ENCODE data around the gene GNA12. TPM values are rescaled to one million over a fixed set of nuclear protein-coding genes. Genes with fewer than 3 reads are reported as not detected.

The GNA12 gene
- total RNA-seq, 4 donors from 2014 or later: 22.5 to 63.2 (median 35.1) TPM

- no peak for ATAC-seq
- TF ChIP-seq CTCF (IDR thresholded peaks at IDR 0.05): no peak
- no peak for TF ChIP-seq POLR2A (IDR thresholded peaks at IDR 0.05)
- TF ChIP-seq POLR2AphosphoS5 (IDR thresholded peaks at IDR 0.05): no peak
- no peak for TF ChIP-seq EP300 (IDR thresholded peaks at IDR 0.05)
- no peak overlapping the region for H3K27ac ChIP-seq
- H3K9me3 ChIP-seq: no peaks in the 10 kb centered on the region
- 95% methylated on average over 6 of the region's 25 CpGs; no CpG with 5 or more reads in 1 of the 2 donors for WGBS, 2 donors (ENCODE audit: low coverage in 1 of 2)
- peaks cover 0 to 30% (median 12%) of the 10 kb centered on the region in 3 donors for H3K4me1 ChIP-seq
- peaks cover 0 to 6% of the 10 kb centered on the region in 2 donors for H3K36me3 ChIP-seq
- H3K4me3 ChIP-seq: no peak overlapping the region
- no peaks in the 10 kb centered on the region for H3K27me3 ChIP-seq
Measured at GRCh38 chr7:2711895-2712675, 132.0 kb downstream of the GNA12 start.

- H3K27ac ChIP-seq: no peak overlapping the region
- H3K36me3 ChIP-seq: peaks cover 0 to 6% of the 10 kb centered on the region in 2 donors
- no peaks in the 10 kb centered on the region for H3K27me3 ChIP-seq
- 100% methylated on average over 2 of the region's 4 CpGs; no CpG with 5 or more reads in 1 of the 2 donors for WGBS, 2 donors (ENCODE audit: low coverage in 1 of 2)
- no peak for ATAC-seq
- no peaks in the 10 kb centered on the region for H3K9me3 ChIP-seq
- H3K4me1 ChIP-seq: peaks cover 0 to 19% (median 7%) of the 10 kb centered on the region in 3 donors
- no peak overlapping the region for H3K4me3 ChIP-seq
- TF ChIP-seq POLR2A (IDR thresholded peaks at IDR 0.05) (no peak), CTCF (IDR thresholded peaks at IDR 0.05) (no peak), POLR2AphosphoS5 (IDR thresholded peaks at IDR 0.05) (no peak), EP300 (IDR thresholded peaks at IDR 0.05) (no peak)
Measured at GRCh38 chr7:2710901-2711551, 133.1 kb downstream of the GNA12 start.

GRCh38 chr7:2710286-2710655 is 133.8 kb downstream of the GNA12 start:
- H3K4me1 ChIP-seq: peaks cover 0 to 11% (median 7%) of the 10 kb centered on the region in 3 donors
- no peak for ATAC-seq
- H3K36me3 ChIP-seq: peaks cover 0 to 6% of the 10 kb centered on the region in 2 donors
- H3K27me3 ChIP-seq: no peaks in the 10 kb centered on the region
- 77% methylated on average over 6 of the region's 11 CpGs; no CpG with 5 or more reads in 1 of the 2 donors for whole genome bisulfite sequencing, 2 donors (ENCODE audit: low coverage in 1 of 2)
- TF ChIP-seq CTCF (IDR thresholded peaks at IDR 0.05): no peak
- TF ChIP-seq POLR2A (IDR thresholded peaks at IDR 0.05): no peak
- no peak for TF ChIP-seq EP300 (IDR thresholded peaks at IDR 0.05)
- TF ChIP-seq POLR2AphosphoS5 (IDR thresholded peaks at IDR 0.05): no peak
- H3K4me3 ChIP-seq: no peak overlapping the region
- H3K27ac ChIP-seq: no peak overlapping the region
- no peaks in the 10 kb centered on the region for H3K9me3 ChIP-seq

- Histone ChIP-seq H3K27ac (no peak overlapping the region), H3K4me3 (no peak overlapping the region), H3K27me3 (no peaks in the 10 kb centered on the region), H3K9me3 (no peaks in the 10 kb centered on the region), H3K36me3 (peaks cover 0 to 2% of the 10 kb centered on the region in 2 donors), H3K4me1 (peaks cover 0 to 10% (median 7%) of the 10 kb centered on the region in 3 donors)
- peak; percentile 52 for ATAC-seq
- TF ChIP-seq CTCF (IDR thresholded peaks at IDR 0.05) (peak in 3 of 4 experiments; percentile 72 to 89 (median 74)), POLR2AphosphoS5 (IDR thresholded peaks at IDR 0.05) (no peak)
- WGBS, 2 donors (ENCODE audit: low coverage in 1 of 2): 83% methylated on average over 2 of the region's 35 CpGs; no CpG with 5 or more reads in 1 of the 2 donors
Measured at GRCh38 chr7:2709553-2710285, 134.4 kb downstream of the GNA12 start.

Measured in gastroesophageal sphincter (tissue), 4 donors.